ENCODE data around the gene SLC2A9.

The SLC2A9 gene

DNA sequence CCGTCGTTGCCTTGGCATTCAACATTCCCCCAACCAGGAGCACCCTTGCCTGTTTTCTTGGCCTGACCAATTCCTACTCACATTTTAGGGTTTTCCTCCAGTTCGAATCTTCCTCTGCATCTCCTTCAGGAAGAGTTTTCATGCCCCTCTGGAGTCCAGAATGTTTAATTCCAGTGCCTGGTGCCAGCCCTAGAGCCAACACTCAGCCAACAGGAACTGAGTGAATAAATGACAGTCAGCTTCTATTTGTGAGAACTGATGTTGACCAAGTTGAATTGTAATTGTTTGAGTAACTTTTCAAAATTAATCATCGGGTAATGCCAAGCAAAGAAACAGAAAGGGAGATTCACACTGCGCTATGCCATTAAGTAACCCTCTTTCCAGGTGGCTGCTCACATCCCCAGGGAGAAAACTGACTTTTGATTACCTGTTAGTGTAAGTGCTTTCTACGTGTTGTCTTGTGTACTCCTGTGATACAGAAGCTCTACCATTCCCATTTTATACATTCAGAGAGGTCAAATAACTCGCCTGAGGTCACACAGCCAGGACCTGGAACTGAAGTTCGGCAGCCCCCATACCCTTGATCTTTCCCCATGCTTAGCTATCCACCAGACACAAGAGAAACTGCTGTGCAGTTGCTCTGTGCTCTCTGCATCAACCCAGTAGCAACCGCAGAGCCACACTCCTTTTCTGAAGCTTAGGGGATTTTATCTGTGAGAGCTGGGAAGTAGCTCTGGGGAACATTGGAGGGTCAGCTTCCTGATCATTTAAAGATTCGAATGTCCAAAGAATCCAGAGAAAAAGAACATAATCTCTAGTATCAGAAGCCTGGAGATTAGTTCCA is 19.0 kb upstream of the SLC2A9 start:
- Histone ChIP-seq H3K4me3 (ENCODE audit: low read length) (no peak overlapping the region), H2BK5ac (ENCODE audit: low read length) (no peak overlapping the region), H3K4ac (ENCODE audit: low read depth, low read length) (no peak overlapping the region), H4K8ac (ENCODE audit: low read depth, low read length) (no peak overlapping the region), H3K36me3 (ENCODE audit: control insufficient read depth, insufficient read depth, low read length) (no peaks in the 10 kb centered on the region), H2AK5ac (ENCODE audit: low read length) (no peak overlapping the region), H3K23ac (ENCODE audit: low read length) (no peak overlapping the region), H3K4me2 (ENCODE audit: low read length) (no peak overlapping the region), H3K9ac (ENCODE audit: low read length) (no peak overlapping the region), H3K4me1 (ENCODE audit: control insufficient read depth, low read depth, low read length) (no peaks in the 10 kb centered on the region), H2BK15ac (replicated peaks; ENCODE audit: low read depth) (no peak overlapping the region), H3K79me2 (ENCODE audit: control insufficient read depth, insufficient read depth, low read length) (no peaks in the 10 kb centered on the region), H3K56ac (ENCODE audit: low read length) (no peak overlapping the region), H3K18ac (ENCODE audit: low read length) (no peak overlapping the region), H2BK120ac (ENCODE audit: low read depth, low read length) (no peak overlapping the region), H3K79me1 (ENCODE audit: low read length) (no peaks in the 10 kb centered on the region), H3K27ac (ENCODE audit: low read depth, low read length) (no peak overlapping the region), H4K5ac (ENCODE audit: low read length) (no peak overlapping the region), H3K27me3 (ENCODE audit: insufficient read depth, low read length, poor library complexity) (no peaks in the 10 kb centered on the region)
- DNase-seq = no peak
- WGBS (ENCODE audit: extremely low coverage, insufficient coverage, low lambda C conversion rate) = no CpG with 5 or more reads among the region's 10 CpGs

GRCh38 chr4:10036807-10037342 is 15.6 kb upstream of the SLC2A9 start:
- no peak for DNase-seq
- H2AK5ac ChIP-seq (ENCODE audit: low read length) = no peak overlapping the region
- WGBS (ENCODE audit: extremely low coverage, insufficient coverage, low lambda C conversion rate) = no CpG with 5 or more reads among the region's 10 CpGs

GRCh38 chr4:10035130-10035529 is 13.8 kb upstream of the SLC2A9 start:
- no peak for DNase-seq
- no peak overlapping the region for H2AK5ac ChIP-seq (ENCODE audit: low read length)

More at GRCh38 chr4:10036807-10037342, 15.6 kb upstream of the SLC2A9 start:
- Histone ChIP-seq H3K9ac (ENCODE audit: low read length) (no peak overlapping the region), H3K79me1 (ENCODE audit: low read length) (no peaks in the 10 kb centered on the region), H3K4me1 (ENCODE audit: control insufficient read depth, low read depth, low read length) (no peaks in the 10 kb centered on the region), H3K4me3 (ENCODE audit: low read length) (no peak overlapping the region), H4K8ac (ENCODE audit: low read depth, low read length) (no peak overlapping the region), H3K23ac (ENCODE audit: low read length) (no peak overlapping the region), H3K27ac (ENCODE audit: low read depth, low read length) (no peak overlapping the region), H3K4me2 (ENCODE audit: low read length) (no peak overlapping the region), H3K56ac (ENCODE audit: low read length) (no peak overlapping the region), H3K4ac (ENCODE audit: low read depth, low read length) (no peak overlapping the region), H2BK120ac (ENCODE audit: low read depth, low read length) (no peak overlapping the region), H4K5ac (ENCODE audit: low read length) (no peak overlapping the region), H3K27me3 (ENCODE audit: insufficient read depth, low read length, poor library complexity) (no peaks in the 10 kb centered on the region), H3K36me3 (ENCODE audit: control insufficient read depth, insufficient read depth, low read length) (no peaks in the 10 kb centered on the region), H3K79me2 (ENCODE audit: control insufficient read depth, insufficient read depth, low read length) (no peaks in the 10 kb centered on the region), H2BK15ac (replicated peaks; ENCODE audit: low read depth) (no peak overlapping the region), H2BK5ac (ENCODE audit: low read length) (no peak overlapping the region), H3K18ac (ENCODE audit: low read length) (no peak overlapping the region)

GRCh38 chr4:10034612-10035104 is 13.4 kb upstream of the SLC2A9 start:
- Histone ChIP-seq H3K4me1 (ENCODE audit: control insufficient read depth, low read depth, low read length) (no peaks in the 10 kb centered on the region), H3K56ac (ENCODE audit: low read length) (no peak overlapping the region), H3K27ac (ENCODE audit: low read depth, low read length) (no peak overlapping the region), H3K9ac (ENCODE audit: low read length) (no peak overlapping the region), H4K5ac (ENCODE audit: low read length) (no peak overlapping the region), H3K79me1 (ENCODE audit: low read length) (no peaks in the 10 kb centered on the region), H3K18ac (ENCODE audit: low read length) (no peak overlapping the region), H2BK15ac (replicated peaks; ENCODE audit: low read depth) (no peak overlapping the region), H4K8ac (ENCODE audit: low read depth, low read length) (no peak overlapping the region), H3K23ac (ENCODE audit: low read length) (no peak overlapping the region), H3K4ac (ENCODE audit: low read depth, low read length) (no peak overlapping the region), H3K4me3 (ENCODE audit: low read length) (no peak overlapping the region), H2BK5ac (ENCODE audit: low read length) (no peak overlapping the region), H3K4me2 (ENCODE audit: low read length) (no peak overlapping the region), H2BK120ac (ENCODE audit: low read depth, low read length) (no peak overlapping the region), H3K27me3 (ENCODE audit: insufficient read depth, low read length, poor library complexity) (no peaks in the 10 kb centered on the region), H3K79me2 (ENCODE audit: control insufficient read depth, insufficient read depth, low read length) (no peaks in the 10 kb centered on the region), H3K36me3 (ENCODE audit: control insufficient read depth, insufficient read depth, low read length) (no peaks in the 10 kb centered on the region), H2AK5ac (ENCODE audit: low read length) (no peak overlapping the region)
- WGBS (ENCODE audit: extremely low coverage, insufficient coverage, low lambda C conversion rate) = no CpG with 5 or more reads among the region's 5 CpGs
- DNase-seq = no peak

More at GRCh38 chr4:10035130-10035529, 13.8 kb upstream of the SLC2A9 start:
- H2BK120ac ChIP-seq (ENCODE audit: low read depth, low read length) = no peak overlapping the region
- no CpG with 5 or more reads among the region's 6 CpGs for WGBS (ENCODE audit: extremely low coverage, insufficient coverage, low lambda C conversion rate)
- no peak overlapping the region for H4K5ac ChIP-seq (ENCODE audit: low read length)
- no peak overlapping the region for H3K56ac ChIP-seq (ENCODE audit: low read length)
- H3K79me2 ChIP-seq (ENCODE audit: control insufficient read depth, insufficient read depth, low read length) = no peaks in the 10 kb centered on the region
- no peak overlapping the region for H3K23ac ChIP-seq (ENCODE audit: low read length)
- H3K4me3 ChIP-seq (ENCODE audit: low read length) = no peak overlapping the region
- H3K4me2 ChIP-seq (ENCODE audit: low read length) = no peak overlapping the region
- H3K27ac ChIP-seq (ENCODE audit: low read depth, low read length) = no peak overlapping the region
- H3K36me3 ChIP-seq (ENCODE audit: control insufficient read depth, insufficient read depth, low read length) = no peaks in the 10 kb centered on the region
- no peaks in the 10 kb centered on the region for H3K79me1 ChIP-seq (ENCODE audit: low read length)
- H4K8ac ChIP-seq (ENCODE audit: low read depth, low read length) = no peak overlapping the region
- H2BK5ac ChIP-seq (ENCODE audit: low read length) = no peak overlapping the region
- H3K4ac ChIP-seq (ENCODE audit: low read depth, low read length) = no peak overlapping the region
- H2BK15ac ChIP-seq (replicated peaks; ENCODE audit: low read depth) = no peak overlapping the region
- H3K4me1 ChIP-seq (ENCODE audit: control insufficient read depth, low read depth, low read length) = no peaks in the 10 kb centered on the region
- no peak overlapping the region for H3K9ac ChIP-seq (ENCODE audit: low read length)
- H3K18ac ChIP-seq (ENCODE audit: low read length) = no peak overlapping the region
- no peaks in the 10 kb centered on the region for H3K27me3 ChIP-seq (ENCODE audit: insufficient read depth, low read length, poor library complexity)

GRCh38 chr4:10034136-10034535 is 12.8 kb upstream of the SLC2A9 start:
- no peak for DNase-seq
- no peak overlapping the region for H4K5ac ChIP-seq (ENCODE audit: low read length)
- no peaks in the 10 kb centered on the region for H3K4me1 ChIP-seq (ENCODE audit: control insufficient read depth, low read depth, low read length)
- H2BK5ac ChIP-seq (ENCODE audit: low read length) = no peak overlapping the region
- no CpG with 5 or more reads among the region's 10 CpGs for WGBS (ENCODE audit: extremely low coverage, insufficient coverage, low lambda C conversion rate)
- no peaks in the 10 kb centered on the region for H3K27me3 ChIP-seq (ENCODE audit: insufficient read depth, low read length, poor library complexity)
- H3K27ac ChIP-seq (ENCODE audit: low read depth, low read length) = no peak overlapping the region
- no peak overlapping the region for H3K4ac ChIP-seq (ENCODE audit: low read depth, low read length)
- H3K4me2 ChIP-seq (ENCODE audit: low read length) = no peak overlapping the region
- H3K79me1 ChIP-seq (ENCODE audit: low read length) = no peaks in the 10 kb centered on the region
- no peak overlapping the region for H2BK120ac ChIP-seq (ENCODE audit: low read depth, low read length)
- H3K18ac ChIP-seq (ENCODE audit: low read length) = no peak overlapping the region
- no peak overlapping the region for H4K8ac ChIP-seq (ENCODE audit: low read depth, low read length)
- no peaks in the 10 kb centered on the region for H3K79me2 ChIP-seq (ENCODE audit: control insufficient read depth, insufficient read depth, low read length)
- H3K4me3 ChIP-seq (ENCODE audit: low read length) = no peak overlapping the region
- H3K36me3 ChIP-seq (ENCODE audit: control insufficient read depth, insufficient read depth, low read length) = no peaks in the 10 kb centered on the region
- H3K23ac ChIP-seq (ENCODE audit: low read length) = no peak overlapping the region
- no peak overlapping the region for H3K9ac ChIP-seq (ENCODE audit: low read length)
- H3K56ac ChIP-seq (ENCODE audit: low read length) = no peak overlapping the region
- no peak overlapping the region for H2BK15ac ChIP-seq (replicated peaks; ENCODE audit: low read depth)
- no peak overlapping the region for H2AK5ac ChIP-seq (ENCODE audit: low read length)
